Measurements from ENCODE around the gene GTF3A.

Gene GTF3A

GRCh38 chr13:27405546-27406134 is 18.8 kb upstream of the GTF3A start:
- no peak for TF ChIP-seq CTCF (conservative IDR thresholded peaks at IDR 0.05; ENCODE audit: low read depth, low read length)
- no peak for DNase-seq (ENCODE audit: low read depth)
- H3K4me3 ChIP-seq (ENCODE audit: low read length), result no peak overlapping the region

GRCh38 chr13:27406178-27406939 is 18.1 kb upstream of the GTF3A start:
- peak; percentile 68 for TF ChIP-seq CTCF (conservative IDR thresholded peaks at IDR 0.05; ENCODE audit: low read depth, low read length)
- no peak overlapping the region for H3K4me3 ChIP-seq (ENCODE audit: low read length)
- no peak for DNase-seq (ENCODE audit: low read depth)

GRCh38 chr13:27408074-27408473 is 16.3 kb upstream of the GTF3A start:
- TF ChIP-seq CTCF (conservative IDR thresholded peaks at IDR 0.05; ENCODE audit: low read depth, low read length), result no peak
- H3K4me3 ChIP-seq (ENCODE audit: low read length), result no peak overlapping the region
- DNase-seq (ENCODE audit: low read depth), result no peak

GRCh38 chr13:27409013-27409412 is 15.4 kb upstream of the GTF3A start:
- no peak for TF ChIP-seq CTCF (conservative IDR thresholded peaks at IDR 0.05; ENCODE audit: low read depth, low read length)
- no peak for DNase-seq (ENCODE audit: low read depth)
- H3K4me3 ChIP-seq (ENCODE audit: low read length), result no peak overlapping the region

GRCh38 chr13:27411341-27411740 is 13.1 kb upstream of the GTF3A start:
- TF ChIP-seq CTCF (conservative IDR thresholded peaks at IDR 0.05; ENCODE audit: low read depth, low read length), result no peak
- no peak overlapping the region for H3K4me3 ChIP-seq (ENCODE audit: low read length)
- DNase-seq (ENCODE audit: low read depth), result no peak

- no peak for DNase-seq (ENCODE audit: low read depth)
- no peak for TF ChIP-seq CTCF (conservative IDR thresholded peaks at IDR 0.05; ENCODE audit: low read depth, low read length)
- no peak overlapping the region for H3K4me3 ChIP-seq (ENCODE audit: low read length)
Measured at GRCh38 chr13:27415116-27415515, 9.3 kb upstream of the GTF3A start.

GRCh38 chr13:27419328-27419727 is 5.1 kb upstream of the GTF3A start:
- TF ChIP-seq CTCF (conservative IDR thresholded peaks at IDR 0.05; ENCODE audit: low read depth, low read length), result no peak
- H3K4me3 ChIP-seq (ENCODE audit: low read length), result no peak overlapping the region
- DNase-seq (ENCODE audit: low read depth), result no peak
